Nephron progenitor cell (in vitro differentiated cells): ENCODE results near the gene CDS1.

ENCODE experiments used
- DNase-seq: peaks from one replicate; pipeline ENCODE4 v3.0.0; 2021
- H3K27ac Mint-ChIP-seq: 2 replicates; pipeline ENCODE4 v1.8.0; 2021; ENCODE audit warnings: mild to moderate bottlenecking, moderate library complexity, mixed read lengths
- H3K27me3 Mint-ChIP-seq: 2 replicates; pipeline ENCODE4 v1.8.0; 2021; ENCODE audit warnings: mild to moderate bottlenecking, low read depth, mixed read lengths; ENCODE audit not compliant: poor library complexity
- H3K36me3 Mint-ChIP-seq: 2 replicates; pipeline ENCODE4 v1.8.0; 2021; ENCODE audit warnings: low read depth, mixed read lengths
- H3K4me1 Mint-ChIP-seq: 2 replicates; pipeline ENCODE4 v1.8.0; 2021; ENCODE audit warnings: mixed read lengths
- H3K4me3 Mint-ChIP-seq: 2 replicates; pipeline ENCODE4 v1.8.0; 2021; ENCODE audit warnings: mild to moderate bottlenecking, moderate library complexity, mixed read lengths
- H3K9me3 Mint-ChIP-seq: 2 replicates; pipeline ENCODE4 v1.8.0; 2021; ENCODE audit warnings: mild to moderate bottlenecking, moderate library complexity, mixed read lengths
- TF ChIP-seq, protein P1 (sequence below): fragments of 200-600 bp; sonication (generic); IDR thresholded peaks from 2 replicates; pipeline ENCODE4 v1.5.0; 2021; ENCODE audit warnings: antibody characterized with exemption

CDS1 gene

DNA sequence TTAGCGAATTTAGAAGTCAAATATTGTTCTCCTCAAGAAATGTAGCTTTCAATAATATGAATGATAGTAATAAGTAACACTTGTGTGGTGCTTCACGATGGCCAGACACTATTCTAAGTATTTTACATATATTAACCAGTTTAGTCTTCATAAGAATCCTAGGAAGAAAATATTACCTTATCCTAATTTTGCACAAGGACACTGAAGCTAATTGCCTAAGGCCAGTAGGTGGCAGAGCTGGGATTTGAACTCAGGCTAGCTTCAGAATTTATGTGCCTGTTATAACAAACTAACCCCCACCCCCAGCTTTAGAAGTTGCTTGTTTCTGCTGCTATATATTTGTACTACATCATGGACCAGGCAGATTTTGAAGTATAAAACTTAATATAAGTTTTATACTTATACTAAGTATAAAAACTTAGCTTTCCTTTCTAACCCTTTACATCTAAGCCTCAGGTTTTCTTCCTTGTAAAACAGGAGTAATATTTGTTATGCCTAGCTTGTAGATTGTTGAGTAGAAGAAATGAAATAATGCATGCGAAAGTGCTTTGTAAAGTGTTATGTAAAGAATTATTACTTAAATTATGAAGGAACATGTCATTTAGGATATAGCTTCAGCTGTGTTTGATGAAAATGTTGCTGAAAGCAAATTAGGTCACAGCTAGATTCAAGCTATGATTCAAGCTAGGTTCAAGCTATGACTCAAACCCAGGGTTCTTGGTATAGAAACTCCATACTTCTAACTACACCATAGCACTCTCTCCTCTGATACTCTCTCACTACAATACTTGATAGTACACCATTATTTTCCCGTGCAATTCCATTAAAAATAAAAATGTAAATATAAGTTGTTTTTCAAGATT, 4.2 kb upstream of the CDS1 start:
- TF ChIP-seq, protein P1, sequence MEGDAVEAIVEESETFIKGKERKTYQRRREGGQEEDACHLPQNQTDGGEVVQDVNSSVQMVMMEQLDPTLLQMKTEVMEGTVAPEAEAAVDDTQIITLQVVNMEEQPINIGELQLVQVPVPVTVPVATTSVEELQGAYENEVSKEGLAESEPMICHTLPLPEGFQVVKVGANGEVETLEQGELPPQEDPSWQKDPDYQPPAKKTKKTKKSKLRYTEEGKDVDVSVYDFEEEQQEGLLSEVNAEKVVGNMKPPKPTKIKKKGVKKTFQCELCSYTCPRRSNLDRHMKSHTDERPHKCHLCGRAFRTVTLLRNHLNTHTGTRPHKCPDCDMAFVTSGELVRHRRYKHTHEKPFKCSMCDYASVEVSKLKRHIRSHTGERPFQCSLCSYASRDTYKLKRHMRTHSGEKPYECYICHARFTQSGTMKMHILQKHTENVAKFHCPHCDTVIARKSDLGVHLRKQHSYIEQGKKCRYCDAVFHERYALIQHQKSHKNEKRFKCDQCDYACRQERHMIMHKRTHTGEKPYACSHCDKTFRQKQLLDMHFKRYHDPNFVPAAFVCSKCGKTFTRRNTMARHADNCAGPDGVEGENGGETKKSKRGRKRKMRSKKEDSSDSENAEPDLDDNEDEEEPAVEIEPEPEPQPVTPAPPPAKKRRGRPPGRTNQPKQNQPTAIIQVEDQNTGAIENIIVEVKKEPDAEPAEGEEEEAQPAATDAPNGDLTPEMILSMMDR = peak; percentile 55
- Mint-ChIP-seq H3K9me3 (no peaks in the 10 kb centered on the region), H3K27ac (peak overlapping the region; percentile 58), H3K4me1 (peaks cover 25% of the 10 kb centered on the region), H3K36me3 (no peaks in the 10 kb centered on the region), H3K27me3 (peaks cover 27% of the 10 kb centered on the region), H3K4me3 (no peak overlapping the region)
- peak; percentile 13 for DNase-seq

GRCh38 chr4:84579403-84579776, 3.5 kb upstream of the CDS1 start:
- TF ChIP-seq, protein P1 = no peak
- no peak overlapping the region for H3K4me3 Mint-ChIP-seq
- H3K36me3 Mint-ChIP-seq = no peaks in the 10 kb centered on the region
- DNase-seq = peak; percentile 42
- H3K4me1 Mint-ChIP-seq = peaks cover 29% of the 10 kb centered on the region
- no peaks in the 10 kb centered on the region for H3K9me3 Mint-ChIP-seq
- peaks cover 33% of the 10 kb centered on the region for H3K27me3 Mint-ChIP-seq
- peak overlapping the region; percentile 58 for H3K27ac Mint-ChIP-seq

- Mint-ChIP-seq H3K4me1 (peaks cover 29% of the 10 kb centered on the region), H3K4me3 (peak overlapping the region; percentile 72), H3K27ac (no peak overlapping the region), H3K9me3 (peaks cover 9% of the 10 kb centered on the region), H3K27me3 (peaks cover 58% of the 10 kb centered on the region), H3K36me3 (peaks cover 8% of the 10 kb centered on the region)
- DNase-seq = peak; percentile 99
- TF ChIP-seq, protein P1 = no peak
These were observed 482 bp upstream of the CDS1 start for GRCh38 chr4:84582302-84582987.

GRCh38 chr4:84583876-84584380, 1.0 kb downstream of the CDS1 start:
- Mint-ChIP-seq H3K27ac (no peak overlapping the region), H3K36me3 (peaks cover 10% of the 10 kb centered on the region), H3K27me3 (peaks cover 60% of the 10 kb centered on the region), H3K9me3 (peaks cover 19% of the 10 kb centered on the region), H3K4me3 (peak overlapping the region; percentile 88), H3K4me1 (peaks cover 24% of the 10 kb centered on the region)
- TF ChIP-seq, protein P1 = no peak
- no peak for DNase-seq

- H3K36me3 Mint-ChIP-seq = peaks cover 10% of the 10 kb centered on the region
- no peak for DNase-seq
- H3K27me3 Mint-ChIP-seq = peaks cover 58% of the 10 kb centered on the region
- peaks cover 19% of the 10 kb centered on the region for H3K9me3 Mint-ChIP-seq
- peaks cover 16% of the 10 kb centered on the region for H3K4me1 Mint-ChIP-seq
- no peak overlapping the region for H3K4me3 Mint-ChIP-seq
- H3K27ac Mint-ChIP-seq = no peak overlapping the region
- TF ChIP-seq, protein P1 = no peak
These were observed 2.3 kb downstream of the CDS1 start for GRCh38 chr4:84585251-84585650.
